Suppressor macrophage treated with lipopolysaccharide for 4 hours (primary cell): ENCODE data around the gene SERPINA5.
"Not testable (repeated sequence)": the region's sequence is repeated elsewhere in the genome, so short reads cannot be mapped to it uniquely, and the experiment has no call there.

Experiments
- DNase-seq: peaks from one replicate; pipeline ENCODE4 v3.0.0-alpha.2; 2020

The SERPINA5 gene

DNA sequence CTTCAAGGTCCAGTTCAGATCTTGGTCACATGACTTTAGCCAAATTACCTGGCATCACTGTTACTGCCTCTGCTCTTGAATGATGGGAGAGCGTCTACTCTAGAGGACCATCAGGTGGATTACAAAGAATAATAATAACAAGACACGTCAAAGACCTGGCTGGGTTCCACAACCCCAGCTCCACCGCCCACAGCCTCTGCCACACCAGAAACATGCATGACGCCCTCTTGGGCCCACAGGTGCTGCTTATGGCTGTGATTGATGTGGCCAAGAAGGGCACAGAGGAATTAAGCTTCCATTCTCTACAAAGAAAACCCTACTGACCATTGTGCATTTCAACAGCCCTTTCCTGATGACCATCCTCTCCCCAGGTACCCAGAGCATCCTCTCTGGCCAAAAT lies 49.2 kb downstream of the SERPINA5 start:
- DNase-seq = no peak

DNA sequence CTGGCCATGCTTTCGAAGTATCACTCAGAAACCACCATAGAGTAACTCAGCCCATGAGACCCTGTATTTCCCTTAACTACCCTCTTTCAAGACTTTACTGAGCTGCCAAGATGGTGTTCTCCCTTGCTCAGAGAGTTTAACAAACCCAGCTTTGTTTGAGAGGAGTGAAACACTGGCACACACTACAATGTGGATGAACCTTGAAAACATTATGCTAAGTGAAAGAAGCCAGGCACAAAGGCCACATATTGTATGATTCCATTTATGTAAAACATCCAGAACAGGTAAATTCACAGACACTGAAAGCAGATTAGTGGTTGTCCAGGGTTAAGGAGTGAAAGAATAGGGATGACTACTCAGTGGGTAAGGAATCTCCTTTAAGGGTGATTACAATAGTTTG lies 49.8 kb downstream of the SERPINA5 start:
- no peak for DNase-seq

DNA sequence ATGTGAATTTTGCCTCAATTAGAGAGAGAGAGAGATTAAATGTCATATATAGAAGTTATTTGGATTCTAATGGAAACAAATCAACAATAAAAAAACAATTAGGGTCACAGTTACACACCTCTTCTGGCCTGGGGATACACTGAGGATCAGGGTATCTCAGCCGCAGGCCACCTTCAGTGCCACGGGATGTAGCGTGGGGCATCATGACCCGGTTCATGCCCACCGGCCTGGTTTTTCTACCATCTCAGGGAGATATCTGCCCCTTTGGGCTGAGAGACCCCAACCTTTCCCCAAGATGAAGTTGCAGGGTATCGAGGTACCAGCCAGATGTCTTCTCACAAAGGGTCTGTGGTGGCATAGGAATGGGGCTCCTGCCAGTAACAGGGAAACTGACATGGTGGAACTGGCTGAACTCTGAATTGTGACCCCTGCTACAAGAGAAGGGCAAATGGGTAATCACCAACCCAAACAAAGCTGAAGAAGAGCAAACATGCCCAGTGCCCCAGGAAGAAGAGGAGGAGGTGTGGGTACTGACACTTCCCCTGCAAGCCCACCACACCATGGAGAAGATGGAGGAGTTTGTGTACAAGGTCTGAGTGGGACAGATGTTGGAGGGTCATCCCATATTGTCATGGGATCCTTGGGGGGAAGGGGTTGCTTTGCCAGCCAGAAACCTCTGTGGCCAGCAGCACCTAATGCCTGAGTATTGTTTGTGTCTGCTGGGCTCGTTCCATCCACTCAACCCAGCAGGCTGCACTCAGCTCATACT lies 50.5 kb downstream of the SERPINA5 start:
- no peak for DNase-seq

DNA sequence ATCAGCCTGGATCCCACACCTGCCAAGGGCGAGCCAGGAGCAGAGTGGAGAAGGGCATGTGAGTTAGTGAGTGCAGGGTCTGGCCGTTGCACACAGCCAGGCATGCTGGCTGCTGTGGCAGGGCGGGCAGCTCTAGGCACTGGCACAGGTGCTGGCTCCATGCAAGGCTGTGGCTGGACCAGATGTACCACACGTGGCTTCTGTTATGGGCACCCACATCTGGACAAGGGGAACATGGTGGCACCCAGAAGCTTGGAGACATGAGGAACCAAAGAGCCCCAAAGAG lies 51.0 kb downstream of the SERPINA5 start:
- no peak for DNase-seq

DNA sequence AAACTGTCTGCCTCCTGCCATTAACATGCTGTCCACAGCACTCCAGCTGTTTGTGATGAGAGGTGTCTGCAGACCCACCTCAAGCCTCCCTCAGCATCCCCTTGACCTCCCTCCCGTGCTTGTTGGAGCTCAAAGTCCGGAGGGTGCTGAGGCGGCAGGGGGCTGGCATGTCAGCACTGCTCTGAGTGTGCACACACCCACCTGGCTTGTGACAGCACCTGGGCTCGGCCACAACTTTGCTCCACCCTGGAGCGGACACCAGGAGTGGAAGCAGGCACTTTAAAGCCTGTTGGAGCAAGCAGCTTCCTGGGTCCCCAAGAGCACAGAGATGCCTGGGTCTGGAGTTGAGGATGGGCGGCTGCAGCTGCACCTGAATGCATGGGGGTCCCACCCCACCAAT lies 51.9 kb downstream of the SERPINA5 start:
- no peak for DNase-seq

DNA sequence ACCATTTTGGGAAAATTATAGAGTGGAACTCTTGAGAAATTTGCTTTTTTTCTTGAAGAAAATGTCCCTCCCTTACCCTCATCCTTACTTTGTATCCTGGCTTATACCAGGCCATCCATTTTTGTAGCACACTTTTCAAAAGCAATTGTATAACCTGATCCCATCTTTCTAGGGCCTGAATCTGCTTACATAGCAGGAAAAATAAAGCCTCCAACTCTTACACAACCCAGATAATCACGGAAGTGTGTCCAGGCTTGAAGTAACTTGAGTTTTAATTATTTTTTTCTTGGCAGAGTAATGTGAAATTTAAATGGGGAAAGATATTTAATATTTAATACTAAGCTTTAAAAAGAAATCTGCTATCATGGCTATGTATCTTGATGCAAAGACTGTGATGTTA lies 53.9 kb downstream of the SERPINA5 start:
- no peak for DNase-seq

DNA sequence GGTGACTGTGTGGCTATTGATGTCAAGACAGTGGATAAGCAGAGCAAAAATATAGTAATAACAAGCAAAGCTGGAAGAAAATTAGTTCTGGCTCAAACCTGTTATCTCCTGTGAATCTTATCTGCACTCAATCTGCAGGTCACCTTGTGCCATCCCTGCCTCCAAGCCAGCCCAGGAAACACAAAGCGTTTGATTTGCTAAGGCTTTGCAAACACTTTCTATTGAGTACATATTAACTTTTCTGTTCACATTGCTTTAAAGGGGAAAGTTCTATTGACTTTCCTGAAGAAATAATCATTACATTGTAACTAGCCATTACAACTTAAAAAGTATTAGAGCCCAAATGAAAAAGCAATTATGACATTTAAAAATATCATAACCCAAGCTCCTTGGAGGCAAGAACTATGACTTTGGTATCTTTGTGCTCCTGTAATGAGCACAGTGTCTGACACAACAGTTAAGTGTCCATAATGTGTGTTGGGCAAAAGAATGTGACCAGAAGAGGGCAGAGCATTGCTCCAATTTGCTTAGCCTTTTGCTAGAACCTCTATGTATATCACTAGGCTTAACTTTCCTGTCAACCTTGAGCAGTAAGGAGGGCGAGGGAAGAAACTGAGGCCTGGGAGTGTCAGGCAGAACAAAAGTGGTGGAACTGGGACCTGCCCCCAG lies 55.7 kb downstream of the SERPINA5 start:
- DNase-seq = no peak

DNA sequence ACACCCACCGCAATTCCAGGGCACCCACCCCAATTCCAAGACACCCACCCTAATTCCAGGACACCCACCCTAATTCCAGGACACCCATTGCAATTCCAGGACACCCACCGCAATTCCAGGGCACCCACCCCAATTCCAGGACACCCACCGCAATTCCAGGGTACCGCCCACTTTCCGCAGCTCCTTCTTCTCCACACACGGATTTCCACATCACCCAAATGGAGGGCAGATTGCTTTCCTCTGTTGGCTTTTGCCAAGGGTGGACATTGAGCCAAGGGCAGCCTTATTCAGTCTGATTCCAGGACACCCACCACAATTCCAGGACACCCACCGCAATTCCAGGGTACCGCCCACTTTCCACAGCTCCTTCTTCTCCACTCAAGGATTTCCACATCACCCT lies 56.6 kb downstream of the SERPINA5 start:
- not testable (repeated sequence) for DNase-seq

DNA sequence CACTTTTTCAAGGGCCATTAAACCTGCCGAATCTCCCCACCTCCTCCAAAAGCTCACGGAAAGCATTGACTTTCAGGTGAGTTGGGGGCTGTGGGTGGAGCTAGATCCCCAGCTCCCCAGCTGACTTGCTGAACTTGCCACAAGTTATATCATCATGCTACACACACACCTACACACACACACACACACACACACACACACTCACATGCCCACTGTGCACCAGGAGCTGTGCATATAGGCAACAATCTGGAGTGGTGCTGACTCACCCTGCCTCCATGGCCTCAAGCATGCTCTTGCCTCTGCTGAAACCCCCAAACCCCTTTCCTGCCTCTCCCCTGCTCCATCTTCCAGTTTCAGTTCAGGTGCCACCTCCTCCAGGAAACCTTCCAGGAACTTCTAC lies 57.1 kb downstream of the SERPINA5 start:
- DNase-seq = no peak

DNA sequence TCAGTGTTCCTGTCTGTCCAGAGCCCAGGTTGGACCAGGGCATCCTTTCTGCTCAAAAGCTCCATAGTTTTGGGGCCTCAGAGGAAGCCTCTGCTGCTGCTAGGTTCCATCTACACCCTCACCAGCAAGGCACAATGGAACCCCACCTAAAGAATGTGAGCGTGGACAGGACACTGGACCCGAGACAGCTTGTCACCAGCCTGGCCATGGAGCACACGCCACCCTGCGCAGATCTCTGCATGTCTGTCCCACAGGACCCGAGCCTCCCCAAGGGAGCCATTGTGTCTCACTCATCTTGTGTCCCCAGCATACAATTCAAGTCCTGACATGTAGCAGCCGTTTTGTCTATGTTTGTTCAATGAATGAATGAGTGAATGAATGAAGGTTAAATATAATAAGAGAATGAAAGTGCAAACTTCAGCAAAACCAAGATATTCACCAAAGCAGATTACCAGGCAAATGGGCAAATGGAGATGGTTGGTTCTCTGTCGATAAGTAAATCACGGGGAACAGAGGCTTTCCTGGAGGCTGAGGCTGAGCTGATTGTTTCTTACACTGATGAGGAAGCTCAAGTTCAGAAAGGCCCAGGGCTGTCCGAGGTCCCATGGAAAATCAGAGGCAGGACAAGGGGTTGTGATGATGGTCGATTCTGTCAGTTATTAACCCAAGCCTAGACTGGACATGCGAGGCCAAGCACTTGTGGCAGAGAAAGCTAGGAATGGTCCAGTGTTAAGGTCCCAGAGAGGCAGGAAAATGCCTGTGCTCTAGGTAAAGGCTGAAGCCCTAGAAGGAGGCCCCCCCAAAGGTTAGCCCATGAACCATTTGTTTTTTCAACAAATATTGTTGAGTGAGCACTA lies 58.0 kb downstream of the SERPINA5 start:
- DNase-seq = no peak

DNA sequence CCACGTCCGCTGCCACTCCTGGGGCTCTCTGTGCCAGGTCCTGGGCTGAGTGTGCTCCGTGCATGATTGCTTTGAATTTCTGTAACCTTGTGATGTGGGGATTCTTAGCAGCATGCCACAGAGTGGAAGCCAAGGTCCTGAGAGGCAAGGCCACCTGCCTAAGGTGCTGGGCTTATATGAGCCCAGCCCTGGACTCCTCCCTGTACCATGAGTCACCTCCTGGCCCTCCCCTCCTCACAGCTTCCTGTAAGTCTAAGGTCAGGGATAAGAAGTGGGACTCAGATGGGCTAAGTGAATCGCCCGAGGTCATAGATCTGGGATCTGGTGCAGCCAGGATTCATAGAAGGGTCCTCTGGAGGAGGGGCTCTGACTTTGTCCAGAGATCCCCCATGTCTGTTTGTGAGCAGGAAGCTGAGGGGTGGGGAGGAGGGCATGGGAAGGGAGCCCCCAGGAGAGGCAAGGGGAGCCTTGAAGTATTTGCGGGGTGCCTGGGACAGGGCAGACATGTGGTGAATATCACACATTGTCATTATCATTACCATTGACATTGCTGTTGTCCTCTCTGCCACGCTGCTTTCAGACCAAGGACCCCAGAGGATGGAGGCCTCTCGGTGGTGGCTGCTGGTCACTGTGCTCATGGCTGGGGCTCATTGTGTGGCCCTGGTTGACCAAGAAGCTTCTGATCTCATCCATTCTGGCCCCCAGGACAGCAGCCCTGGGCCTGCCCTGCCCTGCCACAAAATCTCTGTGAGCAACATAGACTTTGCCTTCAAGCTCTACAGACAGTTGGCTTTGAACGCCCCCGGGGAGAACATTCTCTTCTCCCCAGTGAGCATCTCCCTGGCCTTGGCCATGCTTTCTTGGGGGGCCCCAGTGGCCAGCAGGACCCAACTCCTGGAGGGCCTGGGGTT lies 59.8 kb downstream of the SERPINA5 start:
- no peak for DNase-seq

DNA sequence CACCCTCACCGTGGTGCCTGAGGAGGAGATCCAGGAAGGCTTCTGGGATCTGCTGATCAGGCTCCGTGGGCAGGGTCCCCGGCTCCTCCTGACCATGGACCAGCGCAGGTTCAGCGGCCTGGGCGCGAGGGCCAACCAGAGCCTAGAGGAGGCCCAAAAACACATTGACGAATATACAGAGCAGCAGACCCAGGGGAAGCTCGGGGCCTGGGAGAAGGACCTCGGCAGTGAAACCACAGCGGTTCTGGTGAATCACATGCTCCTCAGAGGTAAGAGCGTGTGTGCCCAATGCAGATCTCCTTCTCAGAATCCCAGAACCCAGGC lies 60.4 kb downstream of the SERPINA5 start:
- no peak for DNase-seq
